Measurements from ENCODE around the gene EFCC1.

The EFCC1 gene

GRCh38 chr3:129005526-129006303 is 4.6 kb downstream of the EFCC1 start:
- no peak for DNase-seq (ENCODE audit: low read depth)
- TF ChIP-seq CTCF (conservative IDR thresholded peaks at IDR 0.05; ENCODE audit: control insufficient read depth, insufficient read depth, low read depth, low read length), result no peak
- H3K4me3 ChIP-seq (ENCODE audit: control insufficient read depth, low read depth, low read length), result no peak overlapping the region

- H3K4me3 ChIP-seq (ENCODE audit: control insufficient read depth, low read depth, low read length), result no peak overlapping the region
- no peak for TF ChIP-seq CTCF (conservative IDR thresholded peaks at IDR 0.05; ENCODE audit: control insufficient read depth, insufficient read depth, low read depth, low read length)
- no peak for DNase-seq (ENCODE audit: low read depth)
Measured at GRCh38 chr3:129006864-129007263, 5.8 kb downstream of the EFCC1 start.

- no peak for TF ChIP-seq CTCF (conservative IDR thresholded peaks at IDR 0.05; ENCODE audit: control insufficient read depth, insufficient read depth, low read depth, low read length)
- DNase-seq (ENCODE audit: low read depth), result no peak
- no peak overlapping the region for H3K4me3 ChIP-seq (ENCODE audit: control insufficient read depth, low read depth, low read length)
Measured at GRCh38 chr3:129007792-129008191, 6.7 kb downstream of the EFCC1 start.

GRCh38 chr3:129009266-129009665 is 8.2 kb downstream of the EFCC1 start:
- no peak for TF ChIP-seq CTCF (conservative IDR thresholded peaks at IDR 0.05; ENCODE audit: control insufficient read depth, insufficient read depth, low read depth, low read length)
- no peak overlapping the region for H3K4me3 ChIP-seq (ENCODE audit: control insufficient read depth, low read depth, low read length)
- no peak for DNase-seq (ENCODE audit: low read depth)

GRCh38 chr3:129010310-129010956 is 9.3 kb downstream of the EFCC1 start:
- no peak for TF ChIP-seq CTCF (conservative IDR thresholded peaks at IDR 0.05; ENCODE audit: control insufficient read depth, insufficient read depth, low read depth, low read length)
- DNase-seq (ENCODE audit: low read depth), result no peak
- H3K4me3 ChIP-seq (ENCODE audit: control insufficient read depth, low read depth, low read length), result no peak overlapping the region

GRCh38 chr3:129013491-129013891 is 12.4 kb downstream of the EFCC1 start:
- no peak for TF ChIP-seq CTCF (conservative IDR thresholded peaks at IDR 0.05; ENCODE audit: control insufficient read depth, insufficient read depth, low read depth, low read length)
- peak; percentile 23 for DNase-seq (ENCODE audit: low read depth)
- no peak overlapping the region for H3K4me3 ChIP-seq (ENCODE audit: control insufficient read depth, low read depth, low read length)
